ENCODE measurements around the gene GPD1L. TPM values are rescaled to one million over a fixed set of nuclear protein-coding genes. Genes with fewer than 3 reads are reported as not detected.

Gene GPD1L
- total and polyA plus RNA-seq, 7 donors: 28.2 to 135 (median 101) TPM

DNA sequence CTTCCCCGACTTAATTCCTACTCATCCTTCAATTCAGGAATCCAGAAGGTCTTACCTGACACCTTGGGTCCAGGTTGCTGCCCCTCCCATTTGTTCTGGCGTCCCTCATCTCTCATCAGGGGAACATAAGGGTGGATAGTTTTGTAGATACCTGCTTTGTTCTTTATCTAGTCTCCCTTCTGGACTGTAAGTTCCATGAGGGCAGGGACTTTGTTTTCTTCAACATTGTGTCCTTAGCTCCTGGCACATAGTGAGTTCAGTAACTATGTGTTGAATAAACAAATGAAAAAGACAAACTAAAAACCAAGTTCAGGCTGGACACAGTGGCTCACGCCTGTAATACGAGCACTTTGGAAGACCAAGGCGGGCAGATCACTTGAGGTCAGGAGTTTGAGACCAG is 13.2 kb upstream of the GPD1L start:
- no peak overlapping the region for H3K4me3 ChIP-seq
- 89 to 90% (median 90%) methylated on average over 5 of the region's 5 CpGs for WGBS, 3 donors
- no peak for ATAC-seq

DNA sequence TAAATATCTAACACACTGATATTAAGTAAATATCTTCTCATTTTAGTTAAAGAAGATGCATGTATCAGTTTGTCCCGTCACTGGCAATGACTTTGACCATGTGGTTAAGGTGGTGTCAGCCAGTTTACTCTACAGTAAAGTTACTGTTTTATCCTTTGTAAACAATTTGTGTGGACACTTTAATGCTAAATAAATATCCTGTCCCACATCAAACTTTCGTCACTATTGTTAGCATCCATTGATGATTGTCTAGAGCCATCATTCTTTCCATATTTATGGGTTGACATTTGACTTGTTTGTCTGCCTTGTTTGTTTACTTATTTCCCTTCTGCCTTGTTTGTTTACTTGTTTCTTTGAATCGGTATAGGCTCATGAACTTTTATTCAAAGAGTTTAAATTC is 11.0 kb upstream of the GPD1L start:
- intact Hi-C loops (cut with DNase I): no loop called here
- no peak for DNase-seq
- TF ChIP-seq, protein P1, sequence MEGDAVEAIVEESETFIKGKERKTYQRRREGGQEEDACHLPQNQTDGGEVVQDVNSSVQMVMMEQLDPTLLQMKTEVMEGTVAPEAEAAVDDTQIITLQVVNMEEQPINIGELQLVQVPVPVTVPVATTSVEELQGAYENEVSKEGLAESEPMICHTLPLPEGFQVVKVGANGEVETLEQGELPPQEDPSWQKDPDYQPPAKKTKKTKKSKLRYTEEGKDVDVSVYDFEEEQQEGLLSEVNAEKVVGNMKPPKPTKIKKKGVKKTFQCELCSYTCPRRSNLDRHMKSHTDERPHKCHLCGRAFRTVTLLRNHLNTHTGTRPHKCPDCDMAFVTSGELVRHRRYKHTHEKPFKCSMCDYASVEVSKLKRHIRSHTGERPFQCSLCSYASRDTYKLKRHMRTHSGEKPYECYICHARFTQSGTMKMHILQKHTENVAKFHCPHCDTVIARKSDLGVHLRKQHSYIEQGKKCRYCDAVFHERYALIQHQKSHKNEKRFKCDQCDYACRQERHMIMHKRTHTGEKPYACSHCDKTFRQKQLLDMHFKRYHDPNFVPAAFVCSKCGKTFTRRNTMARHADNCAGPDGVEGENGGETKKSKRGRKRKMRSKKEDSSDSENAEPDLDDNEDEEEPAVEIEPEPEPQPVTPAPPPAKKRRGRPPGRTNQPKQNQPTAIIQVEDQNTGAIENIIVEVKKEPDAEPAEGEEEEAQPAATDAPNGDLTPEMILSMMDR (IDR thresholded peaks at IDR 0.05): no peak
- WGBS, 3 donors: 67 to 86% (median 73%) methylated on average over 3 of the region's 3 CpGs
- H3K27me3 ChIP-seq (ENCODE audit: insufficient read depth in 3 of 3, low read length in 2 of 3): no peaks in the 10 kb centered on the region
- no peak for ATAC-seq
- H3K36me3 ChIP-seq (ENCODE audit: insufficient read depth in 1 of 2, low read depth in 1 of 2): no peaks in the 10 kb centered on the region
- H3K9me3 ChIP-seq: no peaks in the 10 kb centered on the region
- H3K27ac ChIP-seq: no peak overlapping the region
- no peaks in the 10 kb centered on the region for H3K4me1 ChIP-seq
- no peak overlapping the region for H3K4me3 ChIP-seq

More for the DNA sequence above, 13.2 kb upstream of the GPD1L start:
- Histone ChIP-seq H3K9me3 (no peaks in the 10 kb centered on the region), H3K4me1 (no peaks in the 10 kb centered on the region), H3K36me3 (ENCODE audit: insufficient read depth in 1 of 2, low read depth in 1 of 2) (no peaks in the 10 kb centered on the region), H3K27ac (no peak overlapping the region), H3K27me3 (ENCODE audit: insufficient read depth in 3 of 3, low read length in 2 of 3) (no peaks in the 10 kb centered on the region)
- no peak for DNase-seq
- intact Hi-C loops (cut with DNase I): no loop called here
- TF ChIP-seq, protein P1 (IDR thresholded peaks at IDR 0.05): no peak

DNA sequence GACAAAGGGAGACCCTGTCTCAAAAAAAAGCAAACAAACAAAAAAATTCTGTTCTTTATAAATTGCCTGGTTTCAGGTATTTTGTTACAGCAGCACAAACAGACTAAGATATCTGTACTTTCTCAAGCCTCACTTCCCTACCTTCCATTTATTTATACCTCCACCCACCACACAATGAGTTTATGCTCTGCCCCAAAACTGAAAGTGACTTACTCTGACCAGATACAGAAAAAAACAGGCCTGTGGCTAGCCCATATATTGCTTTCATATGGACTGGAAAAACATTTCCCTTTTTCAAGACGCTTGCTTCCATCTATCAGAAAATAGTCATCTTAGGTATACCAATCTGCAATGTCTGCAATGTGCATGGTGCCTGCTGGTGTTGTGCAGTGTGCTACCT is 8.7 kb upstream of the GPD1L start:
- 86 to 95% (median 89%) methylated on average over 1 of the region's 1 CpG for WGBS, 3 donors
- H3K27me3 ChIP-seq (ENCODE audit: insufficient read depth in 3 of 3, low read length in 2 of 3): no peaks in the 10 kb centered on the region
- H3K4me3 ChIP-seq: no peak overlapping the region
- no peaks in the 10 kb centered on the region for H3K9me3 ChIP-seq
- TF ChIP-seq, protein P1 (IDR thresholded peaks at IDR 0.05): no peak
- no peak overlapping the region for H3K27ac ChIP-seq
- intact Hi-C loops (cut with DNase I): no loop called here
- DNase-seq (no peak), ATAC-seq (no peak)
- no peaks in the 10 kb centered on the region for H3K36me3 ChIP-seq (ENCODE audit: insufficient read depth in 1 of 2, low read depth in 1 of 2)
- H3K4me1 ChIP-seq: no peaks in the 10 kb centered on the region

DNA sequence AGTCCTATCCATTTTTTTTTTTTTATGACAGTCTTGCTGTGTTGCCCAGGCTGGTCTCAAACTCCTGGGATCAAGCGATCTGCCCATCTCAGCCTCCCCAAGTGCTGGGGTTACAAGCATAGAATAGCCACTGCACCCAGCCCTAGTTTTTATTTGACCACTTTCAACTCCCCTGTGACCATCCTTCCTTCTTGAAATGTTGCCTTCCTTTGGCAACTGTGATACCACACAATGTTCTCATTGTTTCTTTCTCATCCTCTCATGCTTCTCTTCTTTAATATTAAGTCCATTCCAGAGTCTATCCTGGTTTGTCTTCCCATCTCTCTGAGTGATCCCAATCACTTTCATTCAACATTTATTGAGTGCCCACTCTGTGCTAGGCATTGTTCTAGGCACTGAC is 7.9 kb upstream of the GPD1L start:
- Histone ChIP-seq H3K27ac (no peak overlapping the region), H3K27me3 (ENCODE audit: insufficient read depth in 3 of 3, low read length in 2 of 3) (no peaks in the 10 kb centered on the region), H3K4me3 (no peak overlapping the region), H3K36me3 (ENCODE audit: insufficient read depth in 1 of 2, low read depth in 1 of 2) (no peaks in the 10 kb centered on the region), H3K4me1 (no peaks in the 10 kb centered on the region), H3K9me3 (no peaks in the 10 kb centered on the region)
- intact Hi-C loops (cut with DNase I): no loop called here
- TF ChIP-seq, protein P1 (IDR thresholded peaks at IDR 0.05): no peak
- DNase-seq (no peak), ATAC-seq (no peak)
- WGBS, 3 donors: 94 to 100% (median 95%) methylated on average over 1 of the region's 1 CpG

DNA sequence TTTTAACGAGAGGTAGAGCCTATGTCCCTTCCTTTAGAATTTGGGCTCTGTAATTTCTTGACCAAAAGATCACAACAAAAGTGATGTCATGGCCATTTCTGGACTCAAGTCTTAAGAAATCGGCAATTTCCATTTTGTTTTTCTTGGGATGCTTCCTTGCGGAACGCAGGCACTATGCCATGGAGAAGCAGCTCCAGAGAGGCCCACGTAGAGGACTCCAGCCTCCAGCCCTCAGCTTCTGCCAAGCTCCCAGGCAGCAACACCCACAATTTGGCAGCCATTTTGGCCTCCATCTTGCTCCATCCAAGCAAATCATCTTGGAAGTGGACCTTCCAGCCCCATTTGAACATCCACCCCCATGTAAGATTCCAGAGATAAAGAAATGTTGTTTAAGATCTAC is 6.0 kb upstream of the GPD1L start:
- intact Hi-C loops (cut with DNase I): no loop called here

More for the DNA sequence above, 6.0 kb upstream of the GPD1L start:
- H3K36me3 ChIP-seq (ENCODE audit: insufficient read depth in 1 of 2, low read depth in 1 of 2): no peaks in the 10 kb centered on the region
- no peak overlapping the region for H3K27ac ChIP-seq
- ATAC-seq (no peak), DNase-seq (peak in 1 of 2 donors; percentile 21)
- H3K4me3 ChIP-seq: no peak overlapping the region
- no peaks in the 10 kb centered on the region for H3K9me3 ChIP-seq
- WGBS, 3 donors: 82 to 90% (median 86%) methylated on average over 5 of the region's 5 CpGs
- H3K4me1 ChIP-seq: no peaks in the 10 kb centered on the region
- no peaks in the 10 kb centered on the region for H3K27me3 ChIP-seq (ENCODE audit: insufficient read depth in 3 of 3, low read length in 2 of 3)
- TF ChIP-seq, protein P1 (IDR thresholded peaks at IDR 0.05): no peak
